Measurements from ENCODE around the gene FBXL17. TPM values are rescaled to one million over a fixed set of nuclear protein-coding genes. Genes with fewer than 3 reads are reported as not detected.

The FBXL17 gene
- polyA plus RNA-seq, 2 of the 4 experiments (the other 2 are of a cell fraction) = 8.7 to 9.1 TPM

DNA sequence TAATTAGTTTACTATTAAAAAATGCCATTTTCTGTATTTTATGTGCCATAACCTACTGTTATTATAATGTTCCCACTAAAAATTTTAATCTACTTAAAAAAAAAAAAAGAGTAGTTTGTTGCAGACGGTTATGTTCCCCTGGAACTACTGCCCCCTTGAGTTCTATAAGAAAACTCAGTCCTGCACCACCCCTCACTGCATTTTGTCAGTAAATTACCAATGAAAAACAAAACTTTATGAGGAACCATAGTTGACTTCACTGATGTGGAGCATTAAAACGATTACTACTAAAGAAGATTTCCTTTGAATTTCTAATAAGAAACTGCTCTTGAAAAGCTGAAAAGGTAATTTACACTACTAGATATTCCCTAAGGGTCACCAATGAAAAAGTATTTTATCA lies 288.7 kb downstream of the FBXL17 start:
- peak in 1 of 2 experiments; percentile 76; a peak in 3 of 6 replicates for ATAC-seq
- CTCF ChIA-PET = interaction anchor here (0.5 to 1.4 kb wide), 3 partner anchors 10 to 360 kb away, joined by 3 to 9 read pairs (median 5); no protein-coding TSS in a partner anchor
- Histone ChIP-seq H3K4me1 (no peaks in the 10 kb centered on the region), H3K4me2 (no peak overlapping the region), H3K9me3 (no peaks in the 10 kb centered on the region), H3K27ac (no peak overlapping the region), H3K4me3 (no peak overlapping the region)
- WGBS (ENCODE audit: missing lambda C conversion rate) = 8% methylated on average over 2 of the region's 2 CpGs
- DNase-seq (ENCODE audit: low read depth in 1 of 2, low spot score in 1 of 2) = peak; percentile 18 to 25
- TF ChIP-seq, protein P1, sequence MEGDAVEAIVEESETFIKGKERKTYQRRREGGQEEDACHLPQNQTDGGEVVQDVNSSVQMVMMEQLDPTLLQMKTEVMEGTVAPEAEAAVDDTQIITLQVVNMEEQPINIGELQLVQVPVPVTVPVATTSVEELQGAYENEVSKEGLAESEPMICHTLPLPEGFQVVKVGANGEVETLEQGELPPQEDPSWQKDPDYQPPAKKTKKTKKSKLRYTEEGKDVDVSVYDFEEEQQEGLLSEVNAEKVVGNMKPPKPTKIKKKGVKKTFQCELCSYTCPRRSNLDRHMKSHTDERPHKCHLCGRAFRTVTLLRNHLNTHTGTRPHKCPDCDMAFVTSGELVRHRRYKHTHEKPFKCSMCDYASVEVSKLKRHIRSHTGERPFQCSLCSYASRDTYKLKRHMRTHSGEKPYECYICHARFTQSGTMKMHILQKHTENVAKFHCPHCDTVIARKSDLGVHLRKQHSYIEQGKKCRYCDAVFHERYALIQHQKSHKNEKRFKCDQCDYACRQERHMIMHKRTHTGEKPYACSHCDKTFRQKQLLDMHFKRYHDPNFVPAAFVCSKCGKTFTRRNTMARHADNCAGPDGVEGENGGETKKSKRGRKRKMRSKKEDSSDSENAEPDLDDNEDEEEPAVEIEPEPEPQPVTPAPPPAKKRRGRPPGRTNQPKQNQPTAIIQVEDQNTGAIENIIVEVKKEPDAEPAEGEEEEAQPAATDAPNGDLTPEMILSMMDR (IDR thresholded peaks at IDR 0.05) = peak; percentile 48
- peak; percentile 41 to 55; a peak in 4 of 5 replicates for TF ChIP-seq RAD21 (conservative IDR thresholded peaks at IDR 0.05 in 1 of 2, IDR thresholded peaks at IDR 0.05 in 1 of 2)
- TF ChIP-seq, protein P2, sequence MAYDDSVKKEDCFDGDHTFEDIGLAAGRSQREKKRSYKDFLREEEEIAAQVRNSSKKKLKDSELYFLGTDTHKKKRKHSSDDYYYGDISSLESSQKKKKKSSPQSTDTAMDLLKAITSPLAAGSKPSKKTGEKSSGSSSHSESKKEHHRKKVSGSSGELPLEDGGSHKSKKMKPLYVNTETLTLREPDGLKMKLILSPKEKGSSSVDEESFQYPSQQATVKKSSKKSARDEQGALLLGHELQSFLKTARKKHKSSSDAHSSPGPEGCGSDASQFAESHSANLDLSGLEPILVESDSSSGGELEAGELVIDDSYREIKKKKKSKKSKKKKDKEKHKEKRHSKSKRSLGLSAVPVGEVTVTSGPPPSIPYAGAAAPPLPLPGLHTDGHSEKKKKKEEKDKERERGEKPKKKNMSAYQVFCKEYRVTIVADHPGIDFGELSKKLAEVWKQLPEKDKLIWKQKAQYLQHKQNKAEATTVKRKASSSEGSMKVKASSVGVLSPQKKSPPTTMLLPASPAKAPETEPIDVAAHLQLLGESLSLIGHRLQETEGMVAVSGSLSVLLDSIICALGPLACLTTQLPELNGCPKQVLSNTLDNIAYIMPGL (CRISPR knock-in tag; IDR thresholded peaks at IDR 0.05; ENCODE audit: borderline replicate concordance) = no peak
- no peak for TF ChIP-seq RFX5 (IDR thresholded peaks at IDR 0.05)
- no peak for FAIRE-seq
- POLR2A ChIA-PET = no interaction called here

DNA sequence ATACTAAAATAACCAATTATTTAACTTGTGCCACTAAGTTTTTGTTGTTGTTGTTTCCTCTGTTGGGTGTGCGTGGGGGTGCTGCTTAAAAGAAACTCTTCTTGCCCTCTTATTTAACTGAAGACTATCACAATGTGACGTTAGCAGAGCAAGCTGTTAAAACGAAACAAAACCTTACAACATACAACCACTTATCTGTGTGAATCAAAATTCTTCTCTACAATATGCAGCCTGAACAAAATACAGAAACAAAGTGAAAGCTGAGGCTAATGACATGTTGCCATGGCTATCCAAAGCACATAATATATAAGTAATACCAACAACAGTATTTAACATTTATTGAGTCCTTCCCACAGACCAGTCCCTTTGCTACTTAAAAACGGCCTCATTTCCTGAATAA lies 291.0 kb downstream of the FBXL17 start:
- Histone ChIP-seq H3K4me2 (no peak overlapping the region), H3K27ac (no peak overlapping the region), H3K4me3 (no peak overlapping the region), H3K9me3 (no peaks in the 10 kb centered on the region), H3K4me1 (no peaks in the 10 kb centered on the region)
- no peak for TF ChIP-seq GATA3 (IDR thresholded peaks at IDR 0.05; ENCODE audit: borderline replicate concordance)
- CTCF ChIA-PET = no interaction called here
- no peak for ATAC-seq
- DNase-seq (ENCODE audit: low read depth in 1 of 2, low spot score in 1 of 2) = no peak
- WGBS (ENCODE audit: missing lambda C conversion rate) = 65% methylated on average over 4 of the region's 4 CpGs
- POLR2A ChIA-PET = no interaction called here
- no peak for FAIRE-seq

DNA sequence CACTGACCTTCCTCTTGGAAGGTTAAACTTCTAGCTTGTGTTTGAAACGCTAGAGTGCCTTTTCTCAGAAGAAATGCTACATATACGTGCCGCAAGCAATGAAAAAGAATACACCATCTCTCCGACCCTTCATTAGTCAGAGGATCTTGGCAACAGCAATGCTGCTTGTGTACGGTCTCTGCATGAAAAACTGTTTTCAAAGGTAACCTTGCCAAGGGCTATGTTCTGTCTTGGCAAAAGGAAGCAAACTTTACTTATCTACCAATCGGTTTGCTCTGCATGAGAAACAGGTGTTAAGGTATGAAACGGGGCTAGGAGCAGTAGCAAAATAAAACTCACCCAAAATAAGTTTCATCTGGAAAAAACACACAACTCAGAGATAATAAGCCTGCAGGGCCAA lies 297.8 kb downstream of the FBXL17 start:
- Histone ChIP-seq H3K4me3 (no peak overlapping the region), H3K9me3 (no peaks in the 10 kb centered on the region), H3K4me2 (no peak overlapping the region), H3K27ac (no peak overlapping the region), H3K4me1 (no peaks in the 10 kb centered on the region)
- no peak for DNase-seq (ENCODE audit: low read depth in 1 of 2, low spot score in 1 of 2)
- 66% methylated on average over 7 of the region's 7 CpGs for WGBS (ENCODE audit: missing lambda C conversion rate)
- CTCF ChIA-PET = no interaction called here
- no peak for ATAC-seq
- FAIRE-seq = peak; percentile 18
- POLR2A ChIA-PET = interaction anchor here (0.6 kb wide), 1 partner anchor 70 kb away, joined by 3 read pairs; no protein-coding TSS in a partner anchor
- TF ChIP-seq, protein P3, sequence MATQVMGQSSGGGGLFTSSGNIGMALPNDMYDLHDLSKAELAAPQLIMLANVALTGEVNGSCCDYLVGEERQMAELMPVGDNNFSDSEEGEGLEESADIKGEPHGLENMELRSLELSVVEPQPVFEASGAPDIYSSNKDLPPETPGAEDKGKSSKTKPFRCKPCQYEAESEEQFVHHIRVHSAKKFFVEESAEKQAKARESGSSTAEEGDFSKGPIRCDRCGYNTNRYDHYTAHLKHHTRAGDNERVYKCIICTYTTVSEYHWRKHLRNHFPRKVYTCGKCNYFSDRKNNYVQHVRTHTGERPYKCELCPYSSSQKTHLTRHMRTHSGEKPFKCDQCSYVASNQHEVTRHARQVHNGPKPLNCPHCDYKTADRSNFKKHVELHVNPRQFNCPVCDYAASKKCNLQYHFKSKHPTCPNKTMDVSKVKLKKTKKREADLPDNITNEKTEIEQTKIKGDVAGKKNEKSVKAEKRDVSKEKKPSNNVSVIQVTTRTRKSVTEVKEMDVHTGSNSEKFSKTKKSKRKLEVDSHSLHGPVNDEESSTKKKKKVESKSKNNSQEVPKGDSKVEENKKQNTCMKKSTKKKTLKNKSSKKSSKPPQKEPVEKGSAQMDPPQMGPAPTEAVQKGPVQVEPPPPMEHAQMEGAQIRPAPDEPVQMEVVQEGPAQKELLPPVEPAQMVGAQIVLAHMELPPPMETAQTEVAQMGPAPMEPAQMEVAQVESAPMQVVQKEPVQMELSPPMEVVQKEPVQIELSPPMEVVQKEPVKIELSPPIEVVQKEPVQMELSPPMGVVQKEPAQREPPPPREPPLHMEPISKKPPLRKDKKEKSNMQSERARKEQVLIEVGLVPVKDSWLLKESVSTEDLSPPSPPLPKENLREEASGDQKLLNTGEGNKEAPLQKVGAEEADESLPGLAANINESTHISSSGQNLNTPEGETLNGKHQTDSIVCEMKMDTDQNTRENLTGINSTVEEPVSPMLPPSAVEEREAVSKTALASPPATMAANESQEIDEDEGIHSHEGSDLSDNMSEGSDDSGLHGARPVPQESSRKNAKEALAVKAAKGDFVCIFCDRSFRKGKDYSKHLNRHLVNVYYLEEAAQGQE (IDR thresholded peaks at IDR 0.05) = no peak
- no peak for TF ChIP-seq HOXB13 (CRISPR knock-in tag; IDR thresholded peaks at IDR 0.05; ENCODE audit: low read depth)
- TF ChIP-seq NPAS2 (CRISPR knock-in tag; IDR thresholded peaks at IDR 0.05; ENCODE audit: borderline replicate concordance) = no peak
- TF ChIP-seq, protein P4, sequence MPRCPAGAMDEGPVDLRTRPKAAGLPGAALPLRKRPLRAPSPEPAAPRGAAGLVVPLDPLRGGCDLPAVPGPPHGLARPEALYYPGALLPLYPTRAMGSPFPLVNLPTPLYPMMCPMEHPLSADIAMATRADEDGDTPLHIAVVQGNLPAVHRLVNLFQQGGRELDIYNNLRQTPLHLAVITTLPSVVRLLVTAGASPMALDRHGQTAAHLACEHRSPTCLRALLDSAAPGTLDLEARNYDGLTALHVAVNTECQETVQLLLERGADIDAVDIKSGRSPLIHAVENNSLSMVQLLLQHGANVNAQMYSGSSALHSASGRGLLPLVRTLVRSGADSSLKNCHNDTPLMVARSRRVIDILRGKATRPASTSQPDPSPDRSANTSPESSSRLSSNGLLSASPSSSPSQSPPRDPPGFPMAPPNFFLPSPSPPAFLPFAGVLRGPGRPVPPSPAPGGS (IDR thresholded peaks at IDR 0.05) = no peak

Data from A549 (cell line).